GM18870 (cell line): ENCODE measurements around the gene TCERG1L.
"Not testable (repeated sequence)": the region's sequence is repeated elsewhere in the genome, so short reads cannot be mapped to it uniquely, and the experiment has no call there.

Experiments
- ATAC-seq: cut with Tn5 transposase; IDR thresholded peaks from one replicate; pipeline ENCODE4 v1.9.1; 2021; ENCODE audit warnings: moderate library complexity; ENCODE audit not compliant: unreplicated experiment

TCERG1L gene

GRCh38 chr10:131311661-131312477 is at the start of gene TCERG1L:
Gene TCERG1L (minus strand): TSS chr10:131311721. CDS start chr10:131311635, 86 bp downstream.
- no peak for ATAC-seq

- ATAC-seq: no peak
Observed at GRCh38 chr10:131358741-131359442, 47.4 kb upstream of the TCERG1L start.

GRCh38 chr10:131356442-131356841 is 44.9 kb upstream of the TCERG1L start:
- ATAC-seq: no peak

GRCh38 chr10:131355881-131356280 is 44.4 kb upstream of the TCERG1L start:
- no peak for ATAC-seq

- ATAC-seq: no peak
Observed at GRCh38 chr10:131355056-131355455, 43.5 kb upstream of the TCERG1L start.

GRCh38 chr10:131354380-131354779 is 42.9 kb upstream of the TCERG1L start:
- no peak for ATAC-seq

- ATAC-seq: no peak
Observed at GRCh38 chr10:131352765-131353290, 41.3 kb upstream of the TCERG1L start.

GRCh38 chr10:131350660-131351059 is 39.1 kb upstream of the TCERG1L start:
- ATAC-seq: no peak

GRCh38 chr10:131350245-131350644 is 38.7 kb upstream of the TCERG1L start:
- no peak for ATAC-seq

- no peak for ATAC-seq
Observed at GRCh38 chr10:131346456-131346855, 34.9 kb upstream of the TCERG1L start.

- ATAC-seq: no peak
Observed at GRCh38 chr10:131345691-131346090, 34.2 kb upstream of the TCERG1L start.

GRCh38 chr10:131344747-131345146 is 33.2 kb upstream of the TCERG1L start:
- no peak for ATAC-seq

- no peak for ATAC-seq
Observed at GRCh38 chr10:131337741-131338140, 26.2 kb upstream of the TCERG1L start.

- no peak for ATAC-seq
Observed at GRCh38 chr10:131332821-131333220, 21.3 kb upstream of the TCERG1L start.

GRCh38 chr10:131323880-131324279 is 12.4 kb upstream of the TCERG1L start:
- no peak for ATAC-seq

- no peak for ATAC-seq
Observed at GRCh38 chr10:131323025-131323424, 11.5 kb upstream of the TCERG1L start.

- not testable (repeated sequence) for ATAC-seq
Observed at GRCh38 chr10:131322575-131322974, 11.1 kb upstream of the TCERG1L start.

GRCh38 chr10:131320860-131321604 is 9.5 kb upstream of the TCERG1L start:
- ATAC-seq: no peak

- ATAC-seq: no peak
Observed at GRCh38 chr10:131318814-131319213, 7.3 kb upstream of the TCERG1L start.

GRCh38 chr10:131318291-131318690 is 6.8 kb upstream of the TCERG1L start:
- ATAC-seq: no peak
